Lung (tissue), 12 donors: ENCODE results near the gene ALG14. TPM values are rescaled to one million over a fixed set of nuclear protein-coding genes. Genes with fewer than 3 reads are reported as not detected.

Experiments used
- ATAC-seq: fragments of 200-7000 bp; cut with Tn5 transposase; one replicate; pipeline ENCODE4 v1.9.1; 2020; ENCODE audit warnings: moderate number of reproducible peaks; ENCODE audit not compliant: insufficient read depth, low FRiP score
- DNase-seq, 3 donors: peaks; one replicate each; pipeline ENCODE4 v3.0.0-alpha.2; 2013 to 2017
- H3K27ac ChIP-seq, 2 donors: one replicate each; pipeline ENCODE4 v1.5.1; 2013; ENCODE audit warnings: mild to moderate bottlenecking in 2 of 2, moderate library complexity in 2 of 2, control low read depth in 1 of 2, inconsistent platforms in 1 of 2, low read depth in 1 of 2, low read length in 1 of 2
- H3K27me3 ChIP-seq, 3 donors: one replicate each; pipeline ENCODE4 v1.5.1; 2013; ENCODE audit warnings: low read length in 2 of 3; ENCODE audit not compliant: control insufficient read depth in 3 of 3, insufficient read depth in 3 of 3
- H3K36me3 ChIP-seq, 4 donors: one replicate each; pipeline ENCODE4 v1.5.1; 2013; ENCODE audit warnings: low read length in 4 of 4, mild to moderate bottlenecking in 1 of 4, moderate library complexity in 1 of 4; ENCODE audit not compliant: control insufficient read depth in 4 of 4, insufficient read depth in 4 of 4
- H3K4me1 ChIP-seq, 5 donors: one replicate each; pipeline ENCODE4 v1.5.1; 2013; ENCODE audit warnings: low read length in 5 of 5, mild to moderate bottlenecking in 2 of 5, moderate library complexity in 1 of 5; ENCODE audit not compliant: control insufficient read depth in 5 of 5, insufficient read depth in 5 of 5
- H3K4me3 ChIP-seq: one replicate; pipeline ENCODE4 v1.5.1; 2013; ENCODE audit warnings: mild to moderate bottlenecking, control low read depth, moderate library complexity
- H3K9ac ChIP-seq, 2 donors: one replicate each; pipeline ENCODE4 v1.5.1; 2013; ENCODE audit warnings: low read length in 2 of 2, control low read depth in 1 of 2; ENCODE audit not compliant: insufficient read depth in 1 of 2
- H3K9me3 ChIP-seq, 4 donors: one replicate each; pipeline ENCODE4 v1.5.1; 2013; ENCODE audit warnings: low read length in 3 of 4, mild to moderate bottlenecking in 1 of 4, moderate library complexity in 1 of 4; ENCODE audit not compliant: control insufficient read depth in 4 of 4, insufficient read depth in 3 of 4
- CTCF ChIP-seq: IDR thresholded peaks from 2 replicates; pipeline ENCODE4 v1.5.1; 2012; ENCODE audit warnings: mild to moderate bottlenecking; ENCODE audit errors: control extremely low read depth, extremely low read depth
- WGBS, 2 donors: extraction: QIAGEN DNeasy Blood & Tissue Kit; methylation state at CpG; one replicate each; pipeline ENCODE4 v1.1.7; 2013; 5-methylcytosine and 5-hydroxymethylcytosine counted together
- polyA plus RNA-seq, 2 donors: library from polyadenylated mRNA; stranded (reverse); fragments of 200-250 nt; gene quantifications; one replicate each; pipeline ENCODE4 v1.2.1, GENCODE V29; 2013
- total RNA-seq, 2 donors: library from RNA; depleted of rRNA in 1 of 2; stranded (reverse); fragments of >200 nt in 1 of 2; gene quantifications; one replicate each; pipeline ENCODE4 v1.2.1, GENCODE V29; 2014 to 2021
- donor health status: control.
- donor health status: control.
- donor health status: Bipolar disorder and iron deficiency.
- donor health status: healthy.
- donor health status: DM: yes; HTN: yes; CAD: no.

ALG14 gene
- total and polyA plus RNA-seq, 4 donors: 0.97 to 7.5 (median 1.6) TPM

- no peak for TF ChIP-seq CTCF
- Histone ChIP-seq H3K27me3 (no peaks in the 10 kb centered on the region), H3K36me3 (no peaks in the 10 kb centered on the region), H3K27ac (no peak overlapping the region), H3K4me1 (peaks cover 0 to 3% (median 0%) of the 10 kb centered on the region in 5 donors), H3K9me3 (no peaks in the 10 kb centered on the region), H3K4me3 (no peak overlapping the region), H3K9ac (no peak overlapping the region)
- 69 to 87% methylated on average over 1 of the region's 1 CpG for WGBS, 2 donors
- no peak for ATAC-seq
- DNase-seq: no peak
Observed at GRCh38 chr1:95035536-95035935, 37.2 kb downstream of the ALG14 start.

- no peaks in the 10 kb centered on the region for H3K9me3 ChIP-seq
- ATAC-seq: no peak
- H3K9ac ChIP-seq: no peak overlapping the region
- H3K36me3 ChIP-seq: no peaks in the 10 kb centered on the region
- 86 to 89% methylated on average over 1 of the region's 1 CpG for WGBS, 2 donors
- no peak for TF ChIP-seq CTCF
- no peak for DNase-seq
- no peak overlapping the region for H3K27ac ChIP-seq
- no peaks in the 10 kb centered on the region for H3K27me3 ChIP-seq
- H3K4me1 ChIP-seq: no peaks in the 10 kb centered on the region
- H3K4me3 ChIP-seq: no peak overlapping the region
Observed at GRCh38 chr1:95034506-95034905, 38.2 kb downstream of the ALG14 start.

GRCh38 chr1:95033843-95034242 lies 38.9 kb downstream of the ALG14 start:
- no peak for ATAC-seq
- H3K36me3 ChIP-seq: no peaks in the 10 kb centered on the region
- peaks cover 0 to 5% (median 2%) of the 10 kb centered on the region in 4 donors for H3K9me3 ChIP-seq
- no peak overlapping the region for H3K9ac ChIP-seq
- H3K27me3 ChIP-seq: no peaks in the 10 kb centered on the region
- no peak for TF ChIP-seq CTCF
- H3K27ac ChIP-seq: no peak overlapping the region
- no peak overlapping the region for H3K4me3 ChIP-seq
- no peaks in the 10 kb centered on the region for H3K4me1 ChIP-seq
- no peak for DNase-seq

- H3K36me3 ChIP-seq: peaks cover 0 to 11% (median 1%) of the 10 kb centered on the region in 4 donors
- no peak overlapping the region for H3K4me3 ChIP-seq
- DNase-seq (no peak), ATAC-seq (no peak)
- no peaks in the 10 kb centered on the region for H3K27me3 ChIP-seq
- H3K27ac ChIP-seq: no peak overlapping the region
- no peak for TF ChIP-seq CTCF
- no peak overlapping the region for H3K9ac ChIP-seq
- peaks cover 0 to 6% (median 3%) of the 10 kb centered on the region in 4 donors for H3K9me3 ChIP-seq
- H3K4me1 ChIP-seq: no peaks in the 10 kb centered on the region
Observed at GRCh38 chr1:95029532-95029931, 43.2 kb downstream of the ALG14 start.
